Dedifferentiated amniotic fluid mesenchymal stem cell (primary cell): ENCODE results near the gene MPPED1.

Source experiments
- DNase-seq: peaks from one replicate; pipeline ENCODE4 v3.0.0-alpha.2; 2016; ENCODE audit errors: extremely low spot score

MPPED1 gene

GRCh38 chr22:43498856-43499253 is 87.0 kb downstream of the MPPED1 start:
- DNase-seq: no peak

GRCh38 chr22:43500792-43501785 is 89.3 kb downstream of the MPPED1 start:
- no peak for DNase-seq

GRCh38 chr22:43501878-43502277 is 90.1 kb downstream of the MPPED1 start:
- no peak for DNase-seq

- DNase-seq: no peak
Observed at GRCh38 chr22:43502306-43502874, 90.6 kb downstream of the MPPED1 start.

GRCh38 chr22:43504068-43504467 is 92.3 kb downstream of the MPPED1 start:
- DNase-seq: no peak

GRCh38 chr22:43504666-43505261 is 93.0 kb downstream of the MPPED1 start:
- no peak for DNase-seq

- DNase-seq: no peak
Observed at GRCh38 chr22:43505423-43505822, 93.6 kb downstream of the MPPED1 start.

GRCh38 chr22:43505896-43506295 is 94.1 kb downstream of the MPPED1 start:
- DNase-seq: no peak

GRCh38 chr22:43506487-43506886 is 94.7 kb downstream of the MPPED1 start:
- DNase-seq: no peak

- DNase-seq: no peak
Observed at GRCh38 chr22:43507235-43507634, 95.4 kb downstream of the MPPED1 start.

GRCh38 chr22:43508489-43508888 is 96.7 kb downstream of the MPPED1 start:
- DNase-seq: no peak

GRCh38 chr22:43509337-43509736 is 97.5 kb downstream of the MPPED1 start:
- no peak for DNase-seq

- DNase-seq: no peak
Observed at GRCh38 chr22:43510281-43511070, 98.7 kb downstream of the MPPED1 start.

GRCh38 chr22:43511276-43511910 is 99.6 kb downstream of the MPPED1 start:
- no peak for DNase-seq

- no peak for DNase-seq
Observed at GRCh38 chr22:43512279-43512678, 100.5 kb downstream of the MPPED1 start.

- DNase-seq: no peak
Observed at GRCh38 chr22:43514476-43515157, 102.8 kb downstream of the MPPED1 start.

GRCh38 chr22:43515411-43515810 is 103.6 kb downstream of the MPPED1 start:
- no peak for DNase-seq

- no peak for DNase-seq
Observed at GRCh38 chr22:43515902-43516301, 104.1 kb downstream of the MPPED1 start.

GRCh38 chr22:43516386-43516785 is 104.6 kb downstream of the MPPED1 start:
- no peak for DNase-seq

GRCh38 chr22:43516996-43517635 is 105.3 kb downstream of the MPPED1 start:
- DNase-seq: no peak
